ENCODE results near the gene GDI1.

GDI1 gene

GRCh38 chrX:154439841-154440240 is 2.9 kb downstream of the GDI1 start:
- no peak for DNase-seq

GRCh38 chrX:154440623-154441357 is 3.8 kb downstream of the GDI1 start:
- DNase-seq, result no peak

- DNase-seq, result no peak
Measured at GRCh38 chrX:154441564-154441963, 4.6 kb downstream of the GDI1 start.

GRCh38 chrX:154441984-154442707 is 5.2 kb downstream of the GDI1 start:
- no peak for DNase-seq

GRCh38 chrX:154443479-154443910 is 6.5 kb downstream of the GDI1 start:
- no peak for DNase-seq

- DNase-seq, result no peak
Measured at GRCh38 chrX:154443992-154444754, 7.2 kb downstream of the GDI1 start, which contains the start of gene FAM50A. Gene FAM50A, plus strand, starts transcription at chrX:154444141. Its CDS starts 95 bp downstream, at chrX:154444236.

GRCh38 chrX:154444755-154445246 is 7.8 kb downstream of the GDI1 start:
- DNase-seq, result no peak

GRCh38 chrX:154445776-154446175 is 8.8 kb downstream of the GDI1 start:
- DNase-seq, result no peak

- DNase-seq, result no peak
Measured at GRCh38 chrX:154446430-154446829, 9.5 kb downstream of the GDI1 start.

- DNase-seq, result no peak
Measured at GRCh38 chrX:154448484-154448883, 11.5 kb downstream of the GDI1 start.

GRCh38 chrX:154449618-154450017 is 12.7 kb downstream of the GDI1 start:
- DNase-seq, result no peak

GRCh38 chrX:154450312-154450711 is 13.4 kb downstream of the GDI1 start:
- no peak for DNase-seq

- DNase-seq, result no peak
Measured at GRCh38 chrX:154452823-154453222, 15.9 kb downstream of the GDI1 start.

- no peak for DNase-seq
Measured at GRCh38 chrX:154457491-154458115, 20.6 kb downstream of the GDI1 start.

GRCh38 chrX:154458116-154458953 is 21.4 kb downstream of the GDI1 start, which contains the start of gene PLXNA3:
Gene PLXNA3, plus strand, starts transcription at chrX:154458281. Its CDS starts 1,903 bp downstream, at chrX:154460184.
- no peak for DNase-seq

- DNase-seq, result peak; percentile 47
Measured at GRCh38 chrX:154458954-154459778, 22.2 kb downstream of the GDI1 start.

GRCh38 chrX:154459832-154460231 is 22.9 kb downstream of the GDI1 start:
- DNase-seq, result peak; percentile 40

GRCh38 chrX:154460326-154460725 is 23.4 kb downstream of the GDI1 start:
- DNase-seq, result peak; percentile 26

- DNase-seq, result no peak
Measured at GRCh38 chrX:154462396-154462795, 25.4 kb downstream of the GDI1 start.

- no peak for DNase-seq
Measured at GRCh38 chrX:154463611-154464220, 26.8 kb downstream of the GDI1 start.
